IPS-NIHi7 (cell line): ENCODE data around the gene DHODH.
"Not testable (repeated sequence)": the region's sequence is repeated elsewhere in the genome, so short reads cannot be mapped to it uniquely, and the experiment has no call there.

Experiments
- DNase-seq: peaks from one replicate; pipeline ENCODE4 v3.0.0; 2012; ENCODE audit warnings: mixed read lengths; ENCODE audit errors: extremely low spot score

DHODH gene

GRCh38 chr16:72054254-72054847, 45.8 kb downstream of the DHODH start, which contains the start of gene HP:
HP (plus strand) TSS chr16:72054505; CDS start chr16:72054653, 148 bp downstream.
- DNase-seq, result not testable (repeated sequence)

GRCh38 chr16:72055911-72056310, 47.4 kb downstream of the DHODH start:
- no peak for DNase-seq

DNA sequence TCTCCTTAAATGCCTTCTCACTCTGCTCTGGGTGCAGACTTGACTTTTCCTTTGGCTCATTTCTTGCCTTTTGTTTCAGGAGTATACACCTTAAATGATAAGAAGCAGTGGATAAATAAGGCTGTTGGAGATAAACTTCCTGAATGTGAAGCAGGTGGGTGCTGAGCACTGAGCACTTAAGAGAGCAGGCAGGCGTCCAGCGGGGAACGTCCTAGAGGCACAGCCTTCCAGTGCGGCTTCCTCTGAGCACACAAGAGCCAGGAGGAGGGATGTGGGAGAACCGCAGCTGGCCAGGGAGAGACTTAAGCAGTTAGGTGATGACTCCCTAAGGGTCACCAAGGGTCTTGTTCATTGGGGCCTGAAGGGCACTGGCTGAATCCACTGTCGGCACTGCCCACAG, 48.8 kb downstream of the DHODH start:
- not testable (repeated sequence) for DNase-seq

DNA sequence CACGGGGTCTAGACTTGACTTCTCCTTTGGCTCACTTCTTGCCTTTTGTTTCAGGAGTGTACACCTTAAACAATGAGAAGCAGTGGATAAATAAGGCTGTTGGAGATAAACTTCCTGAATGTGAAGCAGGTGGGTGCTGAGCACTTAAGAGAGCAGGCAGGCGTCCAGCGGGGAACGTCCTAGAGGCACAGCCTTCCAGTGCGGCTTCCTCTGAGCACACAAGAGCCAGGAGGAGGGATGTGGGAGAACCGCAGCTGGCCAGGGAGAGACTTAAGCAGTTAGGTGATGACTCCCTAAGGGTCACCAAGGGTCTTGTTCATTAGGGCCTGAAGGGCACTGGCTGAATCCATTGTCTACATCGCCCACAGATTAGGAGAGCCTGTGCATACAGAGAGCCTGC, 50.5 kb downstream of the DHODH start:
- DNase-seq, result not testable (repeated sequence)

DNA sequence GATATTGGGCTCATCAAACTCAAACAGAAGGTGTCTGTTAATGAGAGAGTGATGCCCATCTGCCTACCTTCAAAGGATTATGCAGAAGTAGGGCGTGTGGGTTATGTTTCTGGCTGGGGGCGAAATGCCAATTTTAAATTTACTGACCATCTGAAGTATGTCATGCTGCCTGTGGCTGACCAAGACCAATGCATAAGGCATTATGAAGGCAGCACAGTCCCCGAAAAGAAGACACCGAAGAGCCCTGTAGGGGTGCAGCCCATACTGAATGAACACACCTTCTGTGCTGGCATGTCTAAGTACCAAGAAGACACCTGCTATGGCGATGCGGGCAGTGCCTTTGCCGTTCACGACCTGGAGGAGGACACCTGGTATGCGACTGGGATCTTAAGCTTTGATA, 51.9 kb downstream of the DHODH start:
- no peak for DNase-seq

GRCh38 chr16:72061564-72061963, 53.0 kb downstream of the DHODH start:
- DNase-seq, result no peak

- DNase-seq, result no peak
Observed at GRCh38 chr16:72064361-72064894, 55.9 kb downstream of the DHODH start.

DNA sequence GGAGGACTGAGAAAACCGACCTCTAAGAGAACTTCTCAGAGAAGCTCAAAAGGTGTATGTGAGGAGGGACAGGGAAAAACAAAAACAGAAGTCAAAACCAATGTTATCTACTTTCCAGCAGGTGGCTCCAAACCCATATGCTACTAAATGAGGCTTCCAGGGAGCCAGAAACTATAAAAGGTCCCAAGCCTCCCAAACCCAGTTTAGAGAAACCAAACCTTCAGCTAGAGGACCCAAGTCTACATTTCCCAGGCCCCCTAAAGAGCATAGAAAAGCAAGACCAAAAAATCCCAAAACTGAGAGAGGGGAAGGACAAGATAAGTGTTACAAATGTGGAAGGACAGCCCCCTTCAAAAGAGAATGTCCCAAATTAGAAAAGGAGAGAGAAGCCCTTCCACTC, 58.2 kb downstream of the DHODH start:
- peak; percentile 65 for DNase-seq

DNA sequence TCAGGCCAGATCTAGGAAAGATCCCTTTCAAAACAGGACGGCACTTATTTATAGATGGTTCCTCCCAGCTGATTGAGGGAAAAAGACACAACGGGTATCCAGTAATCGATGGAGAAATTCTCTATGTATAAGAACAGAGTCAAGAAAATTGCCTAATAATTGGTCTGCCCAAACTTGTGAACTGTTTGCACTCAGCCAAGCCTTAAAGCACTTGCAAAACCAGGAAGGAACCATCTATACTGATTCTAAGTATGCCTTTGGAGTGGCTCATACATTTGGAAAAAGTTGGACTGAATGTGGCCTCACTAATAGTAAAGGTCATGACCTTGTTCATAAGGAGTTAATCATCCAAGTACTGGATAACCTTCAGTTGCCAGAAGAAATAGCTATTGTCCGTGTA, 60.4 kb downstream of the DHODH start:
- DNase-seq, result no peak

- no peak for DNase-seq
Observed at GRCh38 chr16:72072514-72073342, 64.2 kb downstream of the DHODH start.

- no peak for DNase-seq
Observed at GRCh38 chr16:72073560-72074230, 65.2 kb downstream of the DHODH start.

DNA sequence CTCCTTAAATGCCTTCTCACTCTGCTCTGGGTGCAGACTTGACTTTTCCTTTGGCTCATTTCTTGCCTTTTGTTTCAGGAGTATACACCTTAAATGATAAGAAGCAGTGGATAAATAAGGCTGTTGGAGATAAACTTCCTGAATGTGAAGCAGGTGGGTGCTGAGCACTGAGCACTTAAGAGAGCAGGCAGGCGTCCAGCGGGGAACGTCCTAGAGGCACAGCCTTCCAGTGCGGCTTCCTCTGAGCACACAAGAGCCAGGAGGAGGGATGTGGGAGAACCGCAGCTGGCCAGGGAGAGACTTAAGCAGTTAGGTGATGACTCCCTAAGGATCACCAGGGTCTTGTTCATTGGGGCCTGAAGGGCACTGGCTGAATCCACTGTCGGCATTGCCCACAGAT, 66.5 kb downstream of the DHODH start:
- not testable (repeated sequence) for DNase-seq
